ENCODE data around the gene ATP2A1.
A peak's percentile ranks its signal among the peaks of the same experiment; 100 is the strongest.
"Not testable (repeated sequence)": the region's sequence is repeated elsewhere in the genome, so short reads cannot be mapped to it uniquely, and the experiment has no call there.

Gene ATP2A1

DNA sequence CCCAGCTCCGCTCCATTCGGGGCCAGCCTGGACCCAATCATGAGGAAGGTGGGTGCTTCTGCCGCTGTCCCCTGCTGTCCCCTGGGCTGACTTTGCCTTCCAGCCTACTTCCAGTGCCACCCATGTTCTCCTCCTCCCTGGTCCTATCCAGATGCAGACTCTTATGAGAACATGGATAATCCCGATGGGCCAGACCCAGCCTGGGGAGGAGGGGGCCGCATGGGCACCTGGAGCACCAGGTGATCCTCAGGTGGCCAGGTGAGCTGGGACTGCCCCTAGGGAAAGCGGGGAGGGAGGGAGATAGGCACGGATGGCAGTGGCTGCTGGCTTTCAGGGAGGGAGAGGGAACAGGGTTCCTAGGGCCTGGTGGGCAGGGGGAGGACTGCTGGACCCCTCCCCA lies 60.4 kb downstream of the ATP2A1 start:
- TF ChIP-seq, protein P1, sequence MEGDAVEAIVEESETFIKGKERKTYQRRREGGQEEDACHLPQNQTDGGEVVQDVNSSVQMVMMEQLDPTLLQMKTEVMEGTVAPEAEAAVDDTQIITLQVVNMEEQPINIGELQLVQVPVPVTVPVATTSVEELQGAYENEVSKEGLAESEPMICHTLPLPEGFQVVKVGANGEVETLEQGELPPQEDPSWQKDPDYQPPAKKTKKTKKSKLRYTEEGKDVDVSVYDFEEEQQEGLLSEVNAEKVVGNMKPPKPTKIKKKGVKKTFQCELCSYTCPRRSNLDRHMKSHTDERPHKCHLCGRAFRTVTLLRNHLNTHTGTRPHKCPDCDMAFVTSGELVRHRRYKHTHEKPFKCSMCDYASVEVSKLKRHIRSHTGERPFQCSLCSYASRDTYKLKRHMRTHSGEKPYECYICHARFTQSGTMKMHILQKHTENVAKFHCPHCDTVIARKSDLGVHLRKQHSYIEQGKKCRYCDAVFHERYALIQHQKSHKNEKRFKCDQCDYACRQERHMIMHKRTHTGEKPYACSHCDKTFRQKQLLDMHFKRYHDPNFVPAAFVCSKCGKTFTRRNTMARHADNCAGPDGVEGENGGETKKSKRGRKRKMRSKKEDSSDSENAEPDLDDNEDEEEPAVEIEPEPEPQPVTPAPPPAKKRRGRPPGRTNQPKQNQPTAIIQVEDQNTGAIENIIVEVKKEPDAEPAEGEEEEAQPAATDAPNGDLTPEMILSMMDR (conservative IDR thresholded peaks at IDR 0.05; ENCODE audit: control insufficient read depth, insufficient read depth, low read depth, low read length): no peak
- no peak overlapping the region for H3K4me3 ChIP-seq (ENCODE audit: control insufficient read depth, low read depth, low read length)
- DNase-seq (ENCODE audit: low read depth): no peak

DNA sequence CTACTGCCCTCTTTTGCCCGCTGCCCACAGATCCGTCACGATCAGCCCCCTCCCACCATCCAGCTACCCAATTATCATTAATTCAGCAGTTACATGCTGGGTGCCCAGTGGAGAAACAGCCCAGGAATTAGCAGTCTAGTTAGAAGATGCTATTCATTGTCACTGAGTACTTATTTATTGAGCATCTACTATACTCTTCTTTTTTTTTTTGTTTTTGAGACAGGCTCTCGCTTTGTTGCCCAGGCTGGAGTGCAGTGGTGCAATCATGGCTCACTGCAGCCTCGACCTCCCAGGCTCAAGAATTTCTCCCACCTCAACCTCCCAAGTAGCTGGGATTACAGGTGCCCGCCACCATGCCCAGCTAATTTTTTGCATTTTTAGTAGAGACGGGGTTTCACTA lies 61.5 kb downstream of the ATP2A1 start:
- not testable (repeated sequence) for H3K4me3 ChIP-seq (ENCODE audit: control insufficient read depth, low read depth, low read length); DNase-seq (ENCODE audit: low read depth)

DNA sequence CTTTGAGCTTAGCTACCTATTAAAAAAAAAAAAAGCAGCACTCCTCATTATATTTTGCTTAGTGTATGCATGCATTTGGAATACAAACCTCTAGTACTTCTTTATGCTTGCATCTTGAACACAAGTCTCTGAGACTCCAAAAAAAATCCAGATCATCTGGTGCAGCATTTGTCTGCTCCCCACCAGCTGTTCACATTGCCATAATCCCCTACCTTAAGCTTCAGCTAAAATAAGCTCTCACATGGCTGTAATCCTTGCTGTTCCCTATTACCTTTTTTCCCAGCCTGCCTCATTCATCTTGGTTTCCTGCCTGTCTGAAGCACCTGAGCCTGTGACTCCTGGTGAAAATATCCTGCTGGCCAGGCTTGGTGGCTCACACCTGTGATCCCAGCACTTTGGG lies 65.0 kb downstream of the ATP2A1 start:
- TF ChIP-seq, protein P1 (conservative IDR thresholded peaks at IDR 0.05; ENCODE audit: control insufficient read depth, insufficient read depth, low read depth, low read length): no peak
- H3K4me3 ChIP-seq (ENCODE audit: control insufficient read depth, low read depth, low read length): no peak overlapping the region
- DNase-seq (ENCODE audit: low read depth): no peak

DNA sequence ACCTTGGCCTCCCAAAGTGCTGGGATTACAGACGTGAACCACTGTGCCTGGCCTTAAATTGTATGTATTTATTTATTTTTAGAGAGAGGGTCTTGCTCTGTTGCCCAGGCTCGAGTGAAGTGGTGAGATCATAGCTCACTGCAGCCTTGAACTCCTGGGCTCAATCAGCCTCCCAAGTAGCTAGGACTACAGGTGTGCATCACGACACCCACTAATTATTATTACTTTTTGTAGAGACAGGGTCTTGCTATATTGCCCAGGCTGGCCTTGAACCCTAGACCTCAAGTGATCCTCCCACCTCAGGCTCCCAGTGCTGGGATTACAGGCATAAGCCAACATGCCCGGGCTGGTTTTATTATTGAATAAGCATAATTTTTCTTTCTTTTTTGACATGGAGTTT lies 68.4 kb downstream of the ATP2A1 start:
- TF ChIP-seq, protein P1 (conservative IDR thresholded peaks at IDR 0.05; ENCODE audit: control insufficient read depth, insufficient read depth, low read depth, low read length): no peak
- DNase-seq (ENCODE audit: low read depth): no peak
- H3K4me3 ChIP-seq (ENCODE audit: control insufficient read depth, low read depth, low read length): no peak overlapping the region

DNA sequence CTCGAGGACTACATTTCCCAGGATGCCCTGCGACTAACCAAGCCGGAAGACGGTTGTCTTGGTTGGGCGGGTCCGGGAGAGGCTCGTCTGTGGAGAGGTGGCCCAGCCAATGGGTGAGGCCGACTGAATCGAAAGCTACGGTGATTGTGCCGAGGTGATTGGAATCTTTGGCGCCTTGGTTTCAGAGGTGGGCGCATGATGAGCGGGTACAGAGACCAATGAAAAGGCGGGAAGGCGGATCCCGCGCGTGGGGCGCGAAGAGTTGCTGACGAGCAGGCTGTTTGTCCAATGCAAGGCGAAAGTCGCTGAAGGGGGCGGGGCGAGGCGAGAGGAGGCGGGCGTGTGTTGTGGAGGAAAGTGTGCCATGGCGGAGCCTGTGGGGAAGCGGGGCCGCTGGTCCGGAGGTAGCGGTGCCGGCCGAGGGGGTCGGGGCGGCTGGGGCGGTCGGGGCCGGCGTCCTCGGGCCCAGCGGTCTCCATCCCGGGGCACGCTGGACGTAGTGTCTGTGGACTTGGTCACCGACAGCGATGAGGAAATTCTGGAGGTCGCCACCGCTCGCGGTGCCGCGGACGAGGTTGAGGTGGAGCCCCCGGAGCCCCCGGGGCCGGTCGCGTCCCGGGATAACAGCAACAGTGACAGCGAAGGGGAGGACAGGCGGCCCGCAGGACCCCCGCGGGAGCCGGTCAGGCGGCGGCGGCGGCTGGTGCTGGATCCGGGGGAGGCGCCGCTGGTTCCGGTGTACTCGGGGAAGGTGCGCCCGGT lies 72.5 kb downstream of the ATP2A1 start, which contains the start of gene NFATC2IP:
TSS of gene NFATC2IP (plus strand) at position 290 of the 762 bp plus-strand sequence. CDS start at position 365, 75 bp downstream.
- peak; percentile 100 for DNase-seq (ENCODE audit: low read depth)
- peak within 1 kb of the TSS; percentile 81 for H3K4me3 ChIP-seq (ENCODE audit: control insufficient read depth, low read depth, low read length)
- TF ChIP-seq, protein P1 (conservative IDR thresholded peaks at IDR 0.05; ENCODE audit: control insufficient read depth, insufficient read depth, low read depth, low read length): no peak

DNA sequence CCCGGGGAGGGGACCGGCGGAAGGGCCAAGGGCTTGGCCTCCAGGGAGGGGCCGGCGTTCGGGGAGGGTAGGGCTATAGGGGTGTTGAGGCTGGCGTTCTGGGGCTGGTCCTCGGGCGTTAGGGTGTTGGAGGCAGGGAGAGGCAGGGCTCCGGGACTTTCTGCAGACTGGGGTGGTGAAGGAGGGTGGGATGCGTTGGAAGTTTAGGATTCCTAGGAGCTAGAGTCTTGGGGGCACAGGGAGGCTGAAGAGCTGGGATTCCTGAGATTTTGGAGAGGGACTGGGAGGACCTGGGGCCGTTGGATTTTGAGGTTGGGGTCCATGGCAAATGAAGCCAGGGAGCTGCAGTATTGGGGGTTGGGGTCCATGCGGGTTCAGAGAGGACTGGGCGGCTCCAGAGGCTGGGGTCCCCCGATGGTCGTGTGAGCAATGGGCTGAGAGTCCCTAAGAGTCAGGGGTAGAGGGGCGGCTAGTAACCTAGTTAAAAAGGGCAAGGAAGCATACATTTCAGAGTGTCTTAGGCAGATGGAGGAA lies 73.2 kb downstream of the ATP2A1 start:
- DNase-seq (ENCODE audit: low read depth): no peak
- TF ChIP-seq, protein P1 (conservative IDR thresholded peaks at IDR 0.05; ENCODE audit: control insufficient read depth, insufficient read depth, low read depth, low read length): no peak
- H3K4me3 ChIP-seq (ENCODE audit: control insufficient read depth, low read depth, low read length): peak overlapping the region; percentile 81

Data from fibroblast of mammary gland (primary cell).